DND-41 (cell line): ENCODE results near the gene PPP1R1C.

Experiments used
- ATAC-seq: fragments of 200-7000 bp; cut with Tn5 transposase; 3 replicates; pipeline ENCODE4 v1.9.1; 2021; ENCODE audit warnings: low read depth; ENCODE audit not compliant: insufficient read depth
- DNase-seq: peaks from one replicate; pipeline ENCODE4 v3.0.0-alpha.2; 2020
- H2AFZ ChIP-seq: 2 replicates; pipeline ENCODE4 v1.6.0; 2012; ENCODE audit warnings: low read depth, low read length
- H3K27ac ChIP-seq: 2 replicates; pipeline ENCODE4 v1.5.1; 2012; ENCODE audit warnings: low read length, inconsistent platforms
- H3K27me3 ChIP-seq: fragments of 200-600 bp; sonication (generic); 2 replicates; pipeline ENCODE4 v1.6.0; 2012; ENCODE audit warnings: low read length, mild to moderate bottlenecking, inconsistent platforms; ENCODE audit not compliant: insufficient read depth, poor library complexity
- H3K36me3 ChIP-seq: 2 replicates; pipeline ENCODE4 v1.5.1; 2012; ENCODE audit warnings: low read length, inconsistent platforms; ENCODE audit not compliant: insufficient read depth
- H3K4me1 ChIP-seq: 2 replicates; pipeline ENCODE4 v1.5.1; 2012; ENCODE audit warnings: mild to moderate bottlenecking, low read length; ENCODE audit not compliant: insufficient read depth
- H3K4me2 ChIP-seq: 2 replicates; pipeline ENCODE4 v1.6.0; 2012; ENCODE audit warnings: mild to moderate bottlenecking, moderate library complexity, low read length, inconsistent platforms; ENCODE audit not compliant: insufficient read depth
- H3K4me3 ChIP-seq, 2 experiments: fragments of 200-600 bp in 1 of 2; shearing (Covaris generic) in 1 of 2; 2 replicates each; pipeline ENCODE4 v1.5.1; 2012 to 2016; ENCODE audit warnings: inconsistent platforms in 2 of 2, low read length in 2 of 2, mild to moderate bottlenecking in 2 of 2, low read depth in 1 of 2, moderate library complexity in 1 of 2
- H3K79me2 ChIP-seq: 2 replicates; pipeline ENCODE4 v1.6.0; 2012; ENCODE audit warnings: low read length, inconsistent platforms; ENCODE audit not compliant: insufficient read depth
- H3K9ac ChIP-seq: 2 replicates; pipeline ENCODE4 v1.6.0; 2012; ENCODE audit warnings: low read depth, mild to moderate bottlenecking, inconsistent platforms, low read length, moderate library complexity
- H3K9me3 ChIP-seq: 2 replicates; pipeline ENCODE4 v1.5.1; 2012; ENCODE audit warnings: low read length, moderate library complexity, mild to moderate bottlenecking, inconsistent platforms; ENCODE audit not compliant: insufficient read depth, severe bottlenecking
- H4K20me1 ChIP-seq: 2 replicates; pipeline ENCODE4 v1.6.0; 2012; ENCODE audit warnings: low read length; ENCODE audit not compliant: insufficient read depth
- EZH2 ChIP-seq: IDR thresholded peaks from 3 replicates; pipeline ENCODE4 v1.6.1; 2012; ENCODE audit warnings: borderline replicate concordance, low read depth, mild to moderate bottlenecking, moderate library complexity, low read length, inconsistent platforms; ENCODE audit not compliant: severe bottlenecking
- TF ChIP-seq, protein P1 (sequence below): IDR thresholded peaks from 2 replicates; pipeline ENCODE4 v1.5.1; 2012; ENCODE audit warnings: borderline replicate concordance, low read length, moderate library complexity, mild to moderate bottlenecking; ENCODE audit not compliant: poor library complexity, severe bottlenecking; ENCODE audit errors: extremely low read depth

PPP1R1C gene

DNA sequence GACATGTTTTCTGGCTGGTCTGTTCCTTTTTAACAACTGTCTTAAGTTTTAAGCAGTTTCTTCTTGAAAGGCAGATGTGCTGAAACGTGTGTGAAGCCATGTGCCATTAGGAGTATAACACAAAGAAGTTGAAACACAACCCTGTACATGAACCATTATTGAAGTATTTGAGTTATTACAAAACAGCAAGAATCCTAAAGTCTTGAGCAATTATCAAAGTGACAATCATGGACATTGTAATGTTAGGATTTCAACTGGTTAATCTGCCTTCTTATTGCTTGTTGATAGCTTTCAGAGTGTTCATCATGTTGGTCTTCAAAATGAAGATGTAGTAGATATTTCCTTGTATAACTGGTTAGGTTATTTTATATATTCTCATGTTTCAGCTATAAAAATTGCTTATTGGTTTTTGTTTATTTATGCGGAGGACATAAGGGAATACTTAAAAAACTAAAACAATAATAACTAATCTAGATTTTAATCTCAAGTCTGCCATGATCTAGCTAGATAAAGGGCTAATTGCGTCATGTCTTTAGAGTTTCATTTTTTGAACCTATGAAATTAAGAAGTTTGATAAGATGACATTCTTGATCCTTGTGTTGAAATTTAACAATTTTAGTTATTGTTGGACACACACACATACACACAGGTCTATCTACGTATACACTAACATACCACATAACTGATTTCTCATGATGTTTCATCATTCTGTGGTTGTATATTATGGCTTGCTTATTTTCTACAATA is 21.1 kb downstream of the PPP1R1C start:
- Histone ChIP-seq H3K4me2 (no peak overlapping the region), H3K4me1 (no peaks in the 10 kb centered on the region), H2AFZ (no peak overlapping the region), H4K20me1 (no peaks in the 10 kb centered on the region), H3K79me2 (no peaks in the 10 kb centered on the region), H3K27ac (no peak overlapping the region), H3K36me3 (no peaks in the 10 kb centered on the region), H3K9me3 (no peaks in the 10 kb centered on the region), H3K4me3 (no peak overlapping the region), H3K9ac (no peak overlapping the region), H3K27me3 (no peaks in the 10 kb centered on the region)
- no peak for ATAC-seq
- TF ChIP-seq EZH2, result no peak
- TF ChIP-seq, protein P1, sequence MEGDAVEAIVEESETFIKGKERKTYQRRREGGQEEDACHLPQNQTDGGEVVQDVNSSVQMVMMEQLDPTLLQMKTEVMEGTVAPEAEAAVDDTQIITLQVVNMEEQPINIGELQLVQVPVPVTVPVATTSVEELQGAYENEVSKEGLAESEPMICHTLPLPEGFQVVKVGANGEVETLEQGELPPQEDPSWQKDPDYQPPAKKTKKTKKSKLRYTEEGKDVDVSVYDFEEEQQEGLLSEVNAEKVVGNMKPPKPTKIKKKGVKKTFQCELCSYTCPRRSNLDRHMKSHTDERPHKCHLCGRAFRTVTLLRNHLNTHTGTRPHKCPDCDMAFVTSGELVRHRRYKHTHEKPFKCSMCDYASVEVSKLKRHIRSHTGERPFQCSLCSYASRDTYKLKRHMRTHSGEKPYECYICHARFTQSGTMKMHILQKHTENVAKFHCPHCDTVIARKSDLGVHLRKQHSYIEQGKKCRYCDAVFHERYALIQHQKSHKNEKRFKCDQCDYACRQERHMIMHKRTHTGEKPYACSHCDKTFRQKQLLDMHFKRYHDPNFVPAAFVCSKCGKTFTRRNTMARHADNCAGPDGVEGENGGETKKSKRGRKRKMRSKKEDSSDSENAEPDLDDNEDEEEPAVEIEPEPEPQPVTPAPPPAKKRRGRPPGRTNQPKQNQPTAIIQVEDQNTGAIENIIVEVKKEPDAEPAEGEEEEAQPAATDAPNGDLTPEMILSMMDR, result no peak
- no peak for DNase-seq

DNA sequence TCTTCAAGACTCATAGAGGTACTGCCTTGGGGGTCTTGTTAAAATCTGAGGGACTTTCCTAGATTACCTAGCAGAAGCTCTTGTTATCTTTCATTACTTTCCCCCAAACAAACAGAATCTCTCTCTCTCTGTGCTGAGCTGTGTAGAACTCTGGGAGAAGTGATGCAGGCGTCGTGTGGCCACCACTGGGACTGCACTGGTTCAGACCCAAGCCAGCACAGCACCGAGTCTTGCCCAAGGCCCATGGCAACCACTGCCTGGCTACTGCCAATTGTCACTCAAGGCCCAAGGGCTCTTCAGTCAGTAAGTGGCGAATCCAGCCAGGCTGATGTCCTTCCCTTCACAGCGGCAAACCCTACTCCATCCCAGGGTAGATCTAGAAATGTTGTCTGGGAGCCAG is 28.6 kb downstream of the PPP1R1C start:
- no peaks in the 10 kb centered on the region for H3K36me3 ChIP-seq
- DNase-seq (no peak), ATAC-seq (no peak)
- no peaks in the 10 kb centered on the region for H3K4me1 ChIP-seq
- H3K27ac ChIP-seq, result no peak overlapping the region
- H3K79me2 ChIP-seq, result no peaks in the 10 kb centered on the region
- H4K20me1 ChIP-seq, result no peaks in the 10 kb centered on the region
- no peaks in the 10 kb centered on the region for H3K27me3 ChIP-seq
- no peaks in the 10 kb centered on the region for H3K9me3 ChIP-seq
- H3K4me2 ChIP-seq, result no peak overlapping the region
- H3K4me3 ChIP-seq, result no peak overlapping the region
- H2AFZ ChIP-seq, result no peak overlapping the region
- no peak overlapping the region for H3K9ac ChIP-seq
- TF ChIP-seq EZH2, result no peak
- TF ChIP-seq, protein P1, result no peak

DNA sequence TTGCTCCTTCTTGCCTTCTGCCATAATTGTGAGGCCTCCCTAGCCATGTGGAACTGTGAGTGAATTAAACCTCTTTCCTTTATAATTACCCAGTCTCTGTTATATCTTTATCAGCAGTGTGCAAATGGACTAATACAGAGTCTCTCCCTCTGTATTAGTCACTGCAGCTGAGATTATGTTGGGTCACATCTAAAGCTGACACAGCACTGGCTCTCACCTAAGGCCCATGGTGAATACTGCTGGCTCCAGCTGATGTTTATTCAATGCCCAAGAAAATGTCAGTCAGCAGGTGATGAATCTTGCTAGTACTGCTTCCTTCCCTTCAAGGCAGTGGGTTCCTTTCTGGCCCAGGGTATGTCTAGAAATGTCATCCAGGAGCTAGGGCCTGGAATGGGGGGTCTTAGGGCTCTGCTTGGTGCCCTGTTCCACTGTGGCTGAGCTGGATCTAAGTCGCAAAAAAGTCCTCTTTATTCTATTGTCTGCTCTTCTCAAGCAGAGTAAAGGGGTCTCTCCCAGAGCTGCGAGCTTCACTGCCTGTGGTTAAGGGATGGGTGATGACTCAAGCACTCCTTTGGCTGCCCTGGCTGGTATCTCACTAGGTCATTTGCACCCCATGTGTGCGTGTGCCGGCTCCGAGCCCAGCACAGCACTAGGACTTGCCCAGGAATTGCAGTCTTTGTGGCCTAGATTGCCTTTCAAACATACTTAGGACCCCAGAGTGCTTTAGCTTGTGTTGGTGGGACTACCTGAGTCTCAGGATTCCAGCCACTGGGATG is 29.9 kb downstream of the PPP1R1C start:
- peaks cover 10% of the 10 kb centered on the region for H3K4me1 ChIP-seq
- H4K20me1 ChIP-seq, result no peaks in the 10 kb centered on the region
- no peaks in the 10 kb centered on the region for H3K79me2 ChIP-seq
- H3K9me3 ChIP-seq, result no peaks in the 10 kb centered on the region
- H3K4me3 ChIP-seq, result no peak overlapping the region
- H3K4me2 ChIP-seq, result no peak overlapping the region
- no peaks in the 10 kb centered on the region for H3K27me3 ChIP-seq
- H3K9ac ChIP-seq, result no peak overlapping the region
- H3K36me3 ChIP-seq, result no peaks in the 10 kb centered on the region
- TF ChIP-seq, protein P1, result no peak
- no peak for TF ChIP-seq EZH2
- no peak overlapping the region for H2AFZ ChIP-seq
- no peak for DNase-seq
- ATAC-seq, result no peak
- H3K27ac ChIP-seq, result no peak overlapping the region
